Fibroblast of lung (primary cell): ENCODE data around the gene DZIP1L.

Source experiments
- CTCF ChIP-seq, 2 donors: IDR thresholded peaks in 1 of 2; conservative IDR thresholded peaks in 1 of 2; 1 replicate in 1 of 2; 2 replicates in 1 of 2; pipeline ENCODE4 v1.5.1; 2011 to 2012; ENCODE audit warnings: low read length in 2 of 2, control low read depth in 1 of 2, inconsistent platforms in 1 of 2, low read depth in 1 of 2, mild to moderate bottlenecking in 1 of 2
- EZH2 ChIP-seq: IDR thresholded peaks from 2 replicates; pipeline ENCODE4 v1.5.1; 2012; ENCODE audit warnings: low read length, control low read depth, mild to moderate bottlenecking; ENCODE audit errors: missing control alignments

DNA sequence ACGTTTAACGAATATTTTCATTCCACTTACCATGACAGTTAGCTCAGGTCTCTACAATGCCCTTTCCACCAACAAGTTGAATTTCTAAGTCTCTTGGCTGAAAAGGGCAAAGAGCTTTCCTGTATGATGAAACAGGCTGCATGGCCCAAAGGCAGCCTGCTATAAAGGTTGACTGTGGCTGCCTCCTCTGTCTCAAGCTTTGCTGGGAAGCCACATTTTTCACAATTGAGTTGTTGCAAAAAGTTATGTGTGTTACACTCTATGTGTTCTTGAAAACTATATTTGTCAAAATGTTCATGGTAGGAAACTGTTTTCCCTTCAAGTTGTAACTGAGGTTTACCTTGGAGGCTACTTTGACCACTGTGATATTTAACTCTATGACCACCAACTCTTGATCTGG is 49.5 kb downstream of the DZIP1L start:
- no peak for TF ChIP-seq EZH2
- no peak for TF ChIP-seq CTCF (conservative IDR thresholded peaks at IDR 0.05 in 1 of 2, IDR thresholded peaks at IDR 0.05 in 1 of 2; ENCODE audit: low read depth in 1 of 2, low read length in 2 of 2)
